Choroid plexus epithelial cell (primary cell): ENCODE measurements around the gene MAMLD1.

Experiments used
- DNase-seq: peaks from one replicate; pipeline ENCODE4 v3.0.0-alpha.2; 2010; ENCODE audit warnings: low read depth
- H3K4me3 ChIP-seq: 2 replicates; pipeline ENCODE4 v1.5.1; 2011; ENCODE audit warnings: low read depth, mild to moderate bottlenecking, control low read depth, low read length, moderate library complexity
- CTCF ChIP-seq: conservative IDR thresholded peaks from 2 replicates; pipeline ENCODE4 v1.5.1; 2011; ENCODE audit warnings: low read depth, mild to moderate bottlenecking, control low read depth, inconsistent platforms, low read length, moderate library complexity

The MAMLD1 gene

GRCh38 chrX:150446151-150446550 lies 83.0 kb downstream of the MAMLD1 start:
- TF ChIP-seq CTCF, result no peak
- no peak for DNase-seq

GRCh38 chrX:150446995-150447394 lies 83.9 kb downstream of the MAMLD1 start:
- TF ChIP-seq CTCF, result no peak
- no peak for DNase-seq
- no peak overlapping the region for H3K4me3 ChIP-seq

More at GRCh38 chrX:150446151-150446550, 83.0 kb downstream of the MAMLD1 start:
- H3K4me3 ChIP-seq, result no peak overlapping the region

GRCh38 chrX:150449313-150449712 lies 86.2 kb downstream of the MAMLD1 start:
- no peak for DNase-seq
- peak; percentile 17 for TF ChIP-seq CTCF
- H3K4me3 ChIP-seq, result no peak overlapping the region

- no peak for DNase-seq
- no peak for TF ChIP-seq CTCF
Observed at GRCh38 chrX:150450519-150451177, 87.5 kb downstream of the MAMLD1 start.

GRCh38 chrX:150451953-150452352 lies 88.8 kb downstream of the MAMLD1 start:
- DNase-seq, result no peak
- no peak overlapping the region for H3K4me3 ChIP-seq
- TF ChIP-seq CTCF, result no peak

More at GRCh38 chrX:150450519-150451177, 87.5 kb downstream of the MAMLD1 start:
- no peak overlapping the region for H3K4me3 ChIP-seq

GRCh38 chrX:150454083-150454482 lies 91.0 kb downstream of the MAMLD1 start:
- no peak for DNase-seq
- TF ChIP-seq CTCF, result no peak
- no peak overlapping the region for H3K4me3 ChIP-seq
